ENCODE data around the gene SH2D7. TPM values are rescaled to one million over a fixed set of nuclear protein-coding genes. Genes with fewer than 3 reads are reported as not detected.

SH2D7 gene
- total RNA-seq, 2 experiments from 2014 or later, result not detected

DNA sequence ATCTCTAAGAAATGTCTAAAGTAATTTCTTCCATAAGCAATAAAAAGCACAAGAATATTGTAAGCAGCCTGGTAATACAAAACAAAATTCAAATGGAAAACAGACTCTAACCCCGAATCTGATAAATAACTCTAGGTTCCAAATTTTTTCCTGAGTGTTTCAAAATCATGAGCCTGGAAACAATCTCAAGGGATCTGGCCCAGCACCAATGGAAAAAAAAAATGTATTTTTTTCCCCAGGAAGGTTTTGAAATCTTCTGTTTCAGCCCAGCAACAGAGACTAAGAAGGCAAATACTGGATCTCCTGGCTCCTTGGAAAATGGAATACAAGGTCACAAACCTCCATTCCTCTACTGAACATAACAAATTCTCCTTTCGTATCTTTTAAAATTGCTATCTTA is 27.8 kb upstream of the SH2D7 start:
- H3K27me3 Mint-ChIP-seq, result no peaks in the 10 kb centered on the region
- H3K27ac Mint-ChIP-seq, result no peak overlapping the region
- POLR2A ChIA-PET, result no interaction called here
- no peak overlapping the region for H3K4me3 Mint-ChIP-seq
- DNase-seq, result no peak
- no peaks in the 10 kb centered on the region for H3K9me3 Mint-ChIP-seq
- H3K36me3 Mint-ChIP-seq (ENCODE audit: low read depth), result peaks cover 7% of the 10 kb centered on the region
- CTCF ChIA-PET, result no interaction called here
- peaks cover 19% of the 10 kb centered on the region for H3K4me1 Mint-ChIP-seq

- peaks cover 11% of the 10 kb centered on the region for H3K4me1 Mint-ChIP-seq
- H3K27me3 Mint-ChIP-seq, result no peaks in the 10 kb centered on the region
- peak overlapping the region; percentile 45 for H3K4me3 Mint-ChIP-seq
- POLR2A ChIA-PET, result no interaction called here
- H3K9me3 Mint-ChIP-seq, result no peaks in the 10 kb centered on the region
- no peak overlapping the region for H3K27ac Mint-ChIP-seq
- H3K36me3 Mint-ChIP-seq (ENCODE audit: low read depth), result peaks cover 9% of the 10 kb centered on the region
- no peak for DNase-seq
- CTCF ChIA-PET, result interaction anchor here (0.9 to 9.0 kb wide), 2 partner anchors 13 to 30 kb away, joined by 3 to 73 read pairs; no protein-coding TSS in a partner anchor
These were observed 27.0 kb upstream of the SH2D7 start for GRCh38 chr15:78065284-78065872.

GRCh38 chr15:78065973-78066946 is 26.1 kb upstream of the SH2D7 start:
- peaks cover 10% of the 10 kb centered on the region for H3K36me3 Mint-ChIP-seq (ENCODE audit: low read depth)
- peak overlapping the region; percentile 45 for H3K4me3 Mint-ChIP-seq
- no peaks in the 10 kb centered on the region for H3K9me3 Mint-ChIP-seq
- DNase-seq, result no peak
- POLR2A ChIA-PET, result no interaction called here
- H3K27ac Mint-ChIP-seq, result no peak overlapping the region
- H3K27me3 Mint-ChIP-seq, result no peaks in the 10 kb centered on the region
- CTCF ChIA-PET, result interaction anchor here (0.9 to 9.0 kb wide), 4 partner anchors 9 to 31 kb away, joined by 3 to 73 read pairs (median 4); no protein-coding TSS in a partner anchor
- H3K4me1 Mint-ChIP-seq, result peaks cover 11% of the 10 kb centered on the region

DNA sequence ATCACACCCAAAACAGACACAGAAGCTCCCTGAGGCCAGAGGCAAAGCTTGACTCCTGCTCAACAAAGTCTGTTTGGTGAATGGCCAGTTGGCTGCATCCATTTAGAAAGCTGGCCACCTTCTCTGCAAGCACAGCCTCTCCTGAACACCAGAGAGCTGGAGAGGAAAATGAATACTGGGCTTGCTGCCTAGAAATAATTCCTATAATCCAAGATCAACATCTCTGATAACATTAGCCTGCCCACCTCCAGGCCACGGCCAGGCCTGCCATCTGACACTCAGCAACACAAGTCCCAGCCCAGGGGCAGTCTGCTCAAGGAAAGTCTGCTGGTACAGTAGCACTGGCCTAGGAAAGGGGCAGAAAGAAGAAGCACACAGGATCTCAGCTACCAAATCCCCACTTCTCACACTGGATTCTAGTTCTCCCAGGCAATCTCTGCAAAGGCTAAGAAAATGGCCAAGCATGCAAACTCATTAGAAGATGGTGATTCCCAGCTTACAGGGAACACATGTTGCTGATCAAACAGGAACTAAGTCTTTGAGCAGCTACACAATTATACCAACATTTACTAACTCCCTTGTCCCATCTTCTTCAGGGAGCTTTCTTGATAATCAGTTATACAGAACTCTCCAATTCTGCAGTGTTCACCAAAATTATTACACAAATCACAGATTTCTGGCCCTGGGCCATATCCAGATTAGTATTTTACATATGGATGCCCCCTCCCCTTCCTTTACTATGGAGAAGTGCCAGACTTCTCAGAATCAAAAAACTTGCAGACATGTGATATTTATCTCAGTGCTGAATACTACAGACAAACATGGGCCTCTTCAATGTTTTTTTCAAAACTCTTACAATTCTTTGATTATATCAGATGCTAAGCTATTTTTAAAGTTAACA is 24.8 kb upstream of the SH2D7 start:
- Mint-ChIP-seq H3K4me3 (peak overlapping the region; percentile 66), H3K9me3 (no peaks in the 10 kb centered on the region), H3K4me1 (peaks cover 16% of the 10 kb centered on the region), H3K36me3 (ENCODE audit: low read depth) (peaks cover 15% of the 10 kb centered on the region), H3K27ac (peak overlapping the region; percentile 92), H3K27me3 (no peaks in the 10 kb centered on the region)
- CTCF ChIA-PET, result interaction anchor here (0.6 to 9.0 kb wide), 9 partner anchors 10 to 806 kb away, joined by 3 to 73 read pairs (median 3); no protein-coding TSS in a partner anchor
- POLR2A ChIA-PET, result interaction anchor here (0.9 kb wide), 1 partner anchor 33 kb away, joined by 4 read pairs; no protein-coding TSS in a partner anchor
- no peak for DNase-seq

- Mint-ChIP-seq H3K4me3 (peak overlapping the region; percentile 66), H3K9me3 (no peaks in the 10 kb centered on the region), H3K27ac (peak overlapping the region; percentile 92), H3K36me3 (ENCODE audit: low read depth) (peaks cover 18% of the 10 kb centered on the region), H3K4me1 (peaks cover 31% of the 10 kb centered on the region), H3K27me3 (no peaks in the 10 kb centered on the region)
- no peak for DNase-seq
- POLR2A ChIA-PET, result no interaction called here
- CTCF ChIA-PET, result interaction anchor here (1.2 to 9.0 kb wide), 6 partner anchors 9 to 69 kb away, joined by 3 to 73 read pairs (median 6); no protein-coding TSS in a partner anchor
These were observed 23.3 kb upstream of the SH2D7 start for GRCh38 chr15:78069052-78069414.

DNA sequence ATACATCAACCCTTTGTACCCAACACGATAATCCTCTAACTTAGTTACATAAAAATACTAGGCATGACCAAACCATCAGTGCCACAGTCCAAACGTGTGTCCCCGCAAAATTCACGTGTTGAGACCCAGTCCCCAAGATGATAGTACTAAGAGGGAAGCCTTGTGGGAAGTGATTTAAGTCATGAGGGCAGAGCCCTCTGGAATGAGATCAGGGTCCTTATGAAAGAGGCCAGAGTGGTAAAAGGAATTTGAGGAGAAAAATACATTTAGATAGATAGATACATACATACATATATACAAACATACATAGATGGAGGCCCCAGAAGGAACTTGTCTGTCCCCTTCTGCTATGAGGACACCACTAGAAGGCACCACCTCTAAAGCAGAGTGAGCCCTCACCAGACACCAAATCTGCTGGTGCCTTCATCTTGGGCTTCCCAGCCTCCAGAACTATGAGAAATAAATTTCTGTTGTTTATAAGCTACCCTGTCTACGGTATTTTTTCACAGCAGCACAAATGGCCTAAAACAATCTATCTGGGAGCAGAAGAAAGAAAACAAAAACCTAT is 22.8 kb upstream of the SH2D7 start:
- DNase-seq, result no peak
- H3K36me3 Mint-ChIP-seq (ENCODE audit: low read depth), result peaks cover 23% of the 10 kb centered on the region
- ChIA-PET POLR2A (interaction anchor here (0.6 to 1.6 kb wide), 2 partner anchors 20 to 64 kb away, joined by 4 read pairs; no protein-coding TSS in a partner anchor), CTCF (interaction anchor here (0.5 to 9.0 kb wide), 11 partner anchors 9 to 70 kb away, joined by 3 to 73 read pairs (median 4); no protein-coding TSS in a partner anchor)
- H3K27me3 Mint-ChIP-seq, result no peaks in the 10 kb centered on the region
- H3K27ac Mint-ChIP-seq, result peak overlapping the region; percentile 92
- H3K4me3 Mint-ChIP-seq, result peak overlapping the region; percentile 66
- peaks cover 35% of the 10 kb centered on the region for H3K4me1 Mint-ChIP-seq
- no peaks in the 10 kb centered on the region for H3K9me3 Mint-ChIP-seq

- H3K27ac Mint-ChIP-seq, result peak overlapping the region; percentile 92
- H3K4me1 Mint-ChIP-seq, result peaks cover 39% of the 10 kb centered on the region
- H3K9me3 Mint-ChIP-seq, result no peaks in the 10 kb centered on the region
- ChIA-PET CTCF (interaction anchor here (0.5 to 9.0 kb wide), 9 partner anchors 10 to 70 kb away, joined by 3 to 73 read pairs (median 4); no protein-coding TSS in a partner anchor), POLR2A (interaction anchor here (0.6 to 1.6 kb wide), 2 partner anchors 20 to 63 kb away, joined by 4 read pairs; no protein-coding TSS in a partner anchor)
- no peaks in the 10 kb centered on the region for H3K27me3 Mint-ChIP-seq
- peak overlapping the region; percentile 66 for H3K4me3 Mint-ChIP-seq
- H3K36me3 Mint-ChIP-seq (ENCODE audit: low read depth), result peaks cover 25% of the 10 kb centered on the region
- peak; percentile 57 for DNase-seq
These were observed 22.2 kb upstream of the SH2D7 start for GRCh38 chr15:78070049-78070700.

- Mint-ChIP-seq H3K27ac (peak overlapping the region; percentile 88), H3K9me3 (no peaks in the 10 kb centered on the region), H3K36me3 (ENCODE audit: low read depth) (peaks cover 30% of the 10 kb centered on the region), H3K4me1 (peaks cover 49% of the 10 kb centered on the region), H3K4me3 (no peak overlapping the region), H3K27me3 (no peaks in the 10 kb centered on the region)
- POLR2A ChIA-PET, result interaction anchor here (1.6 kb wide), 1 partner anchor 21 kb away, joined by 4 read pairs; no protein-coding TSS in a partner anchor
- CTCF ChIA-PET, result interaction anchor here (1.0 to 9.0 kb wide), 6 partner anchors 9 to 167 kb away, joined by 3 to 73 read pairs (median 5); partner anchors contain the start of gene SH2D7
- DNase-seq, result no peak
These were observed 21.0 kb upstream of the SH2D7 start for GRCh38 chr15:78071383-78071782.

- peaks cover 49% of the 10 kb centered on the region for H3K4me1 Mint-ChIP-seq
- H3K9me3 Mint-ChIP-seq, result no peaks in the 10 kb centered on the region
- peak overlapping the region; percentile 88 for H3K27ac Mint-ChIP-seq
- CTCF ChIA-PET, result interaction anchor here (0.9 to 9.0 kb wide), 9 partner anchors 10 to 166 kb away, joined by 3 to 73 read pairs (median 5); partner anchors contain the start of gene SH2D7
- POLR2A ChIA-PET, result no interaction called here
- H3K27me3 Mint-ChIP-seq, result no peaks in the 10 kb centered on the region
- DNase-seq, result peak; percentile 25
- peaks cover 30% of the 10 kb centered on the region for H3K36me3 Mint-ChIP-seq (ENCODE audit: low read depth)
- H3K4me3 Mint-ChIP-seq, result peak overlapping the region; percentile 58
These were observed 20.1 kb upstream of the SH2D7 start for GRCh38 chr15:78072080-78072892.

- peaks cover 30% of the 10 kb centered on the region for H3K36me3 Mint-ChIP-seq (ENCODE audit: low read depth)
- H3K9me3 Mint-ChIP-seq, result no peaks in the 10 kb centered on the region
- peak overlapping the region; percentile 58 for H3K4me3 Mint-ChIP-seq
- ChIA-PET POLR2A (no interaction called here), CTCF (interaction anchor here (1.1 to 9.0 kb wide), 6 partner anchors 11 to 40 kb away, joined by 4 to 73 read pairs (median 6); no protein-coding TSS in a partner anchor)
- peak overlapping the region; percentile 88 for H3K27ac Mint-ChIP-seq
- H3K27me3 Mint-ChIP-seq, result no peaks in the 10 kb centered on the region
- H3K4me1 Mint-ChIP-seq, result peaks cover 54% of the 10 kb centered on the region
- DNase-seq, result no peak
These were observed 19.1 kb upstream of the SH2D7 start for GRCh38 chr15:78073046-78073787.
